Fibroblast of skin of left quadriceps (primary cell): ENCODE measurements around the gene CALML4.
"Not testable (repeated sequence)": the region's sequence is repeated elsewhere in the genome, so short reads cannot be mapped to it uniquely, and the experiment has no call there.

Source experiments
- DNase-seq, 2 experiments: peaks; one replicate each; pipeline ENCODE4 v3.0.0-alpha.2; 2013; ENCODE audit warnings: low read depth in 2 of 2

The CALML4 gene

GRCh38 chr15:68208136-68208535 lies 3.0 kb upstream of the CALML4 start:
- DNase-seq = no peak

- no peak for DNase-seq
Measured at GRCh38 chr15:68207176-68207935, 2.2 kb upstream of the CALML4 start.

GRCh38 chr15:68206711-68207151 lies 1.6 kb upstream of the CALML4 start:
- no peak for DNase-seq

- DNase-seq = no peak
Measured at GRCh38 chr15:68205954-68206539, 915 bp upstream of the CALML4 start.

GRCh38 chr15:68205558-68205944 lies 419 bp upstream of the CALML4 start:
- no peak for DNase-seq

GRCh38 chr15:68204361-68204760 lies 771 bp downstream of the CALML4 start:
- DNase-seq = no peak

GRCh38 chr15:68203956-68204355 lies 1.2 kb downstream of the CALML4 start:
- no peak for DNase-seq

GRCh38 chr15:68203486-68203885 lies 1.6 kb downstream of the CALML4 start:
- no peak for DNase-seq

- DNase-seq = not testable (repeated sequence)
Measured at GRCh38 chr15:68202994-68203393, 2.1 kb downstream of the CALML4 start.

GRCh38 chr15:68201879-68202261 lies 3.3 kb downstream of the CALML4 start:
- no peak for DNase-seq

- no peak for DNase-seq
Measured at GRCh38 chr15:68201153-68201878, 3.8 kb downstream of the CALML4 start.

- no peak for DNase-seq
Measured at GRCh38 chr15:68200016-68200861, 4.9 kb downstream of the CALML4 start.

GRCh38 chr15:68199340-68199739 lies 5.8 kb downstream of the CALML4 start:
- DNase-seq = no peak

GRCh38 chr15:68197661-68198437 lies 7.3 kb downstream of the CALML4 start:
- DNase-seq = no peak

GRCh38 chr15:68197170-68197492 lies 8.0 kb downstream of the CALML4 start:
- DNase-seq = no peak

GRCh38 chr15:68196445-68197169 lies 8.5 kb downstream of the CALML4 start:
- DNase-seq = no peak

- no peak for DNase-seq
Measured at GRCh38 chr15:68195336-68196112, 9.6 kb downstream of the CALML4 start.

GRCh38 chr15:68192804-68193486 lies 12.2 kb downstream of the CALML4 start:
- no peak for DNase-seq

GRCh38 chr15:68192117-68192516 lies 13.0 kb downstream of the CALML4 start:
- DNase-seq = no peak
